Lower leg skin (tissue), 4 donors: ENCODE results near the gene FAM151B. TPM values are rescaled to one million over a fixed set of nuclear protein-coding genes. Genes with fewer than 3 reads are reported as not detected.

ENCODE experiments used
- DNase-seq, 2 donors: peaks; one replicate each; pipeline ENCODE4 v3.0.0-alpha.2; 2019; ENCODE audit warnings: low spot score in 2 of 2
- H3K4me3 ChIP-seq: fragments of 200-600 bp; sonication (generic); 2 replicates; pipeline ENCODE4 v1.5.1; 2017; ENCODE audit warnings: mild to moderate bottlenecking, low read depth; ENCODE audit not compliant: poor library complexity, severe bottlenecking
- POLR2A ChIP-seq, 2 donors: fragments of 450-650 bp; IDR thresholded peaks; one replicate each; pipeline ENCODE4 v1.6.1; 2016 to 2017; ENCODE audit warnings: antibody characterized with exemption in 2 of 2, mild to moderate bottlenecking in 1 of 2, moderate library complexity in 1 of 2
- WGBS, 2 donors: methylation state at CpG; one replicate each; pipeline ENCODE4 v1.1.5; 2018; 5-methylcytosine and 5-hydroxymethylcytosine counted together
- intact Hi-C: fragments of 100-400 bp; cut with DNase I; formaldehyde crosslinking; loops from one replicate; pipeline ENCODE4 v1.15.0; 2023; ENCODE audit warnings: low total_unique reads
- total RNA-seq, 4 donors: library from RNA; depleted of rRNA; stranded (reverse); fragments of >200 nt; gene quantifications; one replicate each; pipeline ENCODE4 v1.1.0, GENCODE V29; 2016
- TF ChIP-seq, protein P1 (sequence below), 3 donors: fragments of 450-650 bp; IDR thresholded peaks; one replicate each; pipeline ENCODE4 v1.5.1; 2016; ENCODE audit warnings: antibody characterized with exemption in 3 of 3, mild to moderate bottlenecking in 3 of 3, moderate library complexity in 2 of 3

The FAM151B gene
- total RNA-seq, 4 donors from 2014 or later: 0.38 to 2.1 (median 1.3) TPM

DNA sequence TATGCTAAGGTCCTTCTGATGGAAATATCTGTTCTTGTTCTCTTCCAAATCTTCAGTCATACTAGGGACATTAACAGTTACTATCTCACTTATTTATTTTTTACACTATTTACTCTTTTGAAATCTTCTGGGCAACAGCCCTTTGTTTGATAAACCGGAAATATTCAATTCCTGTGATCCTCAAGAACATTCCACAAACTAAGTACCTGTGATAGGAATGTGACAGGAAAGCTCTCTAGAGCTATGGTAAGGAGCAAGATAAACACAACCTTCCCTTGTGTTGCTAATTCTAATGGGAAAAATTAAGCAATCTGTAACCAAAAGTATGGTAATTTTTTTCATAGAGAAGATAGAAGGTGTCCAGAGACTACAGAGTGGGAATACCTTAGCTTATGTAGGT is 104.2 kb downstream of the FAM151B start:
- TF ChIP-seq POLR2A (IDR thresholded peaks at IDR 0.05): no peak
- TF ChIP-seq, protein P1, sequence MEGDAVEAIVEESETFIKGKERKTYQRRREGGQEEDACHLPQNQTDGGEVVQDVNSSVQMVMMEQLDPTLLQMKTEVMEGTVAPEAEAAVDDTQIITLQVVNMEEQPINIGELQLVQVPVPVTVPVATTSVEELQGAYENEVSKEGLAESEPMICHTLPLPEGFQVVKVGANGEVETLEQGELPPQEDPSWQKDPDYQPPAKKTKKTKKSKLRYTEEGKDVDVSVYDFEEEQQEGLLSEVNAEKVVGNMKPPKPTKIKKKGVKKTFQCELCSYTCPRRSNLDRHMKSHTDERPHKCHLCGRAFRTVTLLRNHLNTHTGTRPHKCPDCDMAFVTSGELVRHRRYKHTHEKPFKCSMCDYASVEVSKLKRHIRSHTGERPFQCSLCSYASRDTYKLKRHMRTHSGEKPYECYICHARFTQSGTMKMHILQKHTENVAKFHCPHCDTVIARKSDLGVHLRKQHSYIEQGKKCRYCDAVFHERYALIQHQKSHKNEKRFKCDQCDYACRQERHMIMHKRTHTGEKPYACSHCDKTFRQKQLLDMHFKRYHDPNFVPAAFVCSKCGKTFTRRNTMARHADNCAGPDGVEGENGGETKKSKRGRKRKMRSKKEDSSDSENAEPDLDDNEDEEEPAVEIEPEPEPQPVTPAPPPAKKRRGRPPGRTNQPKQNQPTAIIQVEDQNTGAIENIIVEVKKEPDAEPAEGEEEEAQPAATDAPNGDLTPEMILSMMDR (IDR thresholded peaks at IDR 0.05): no peak
- no peak for DNase-seq
- no peak overlapping the region for H3K4me3 ChIP-seq
- intact Hi-C loops: no loop called here
- WGBS, 2 donors: 60 to 67% methylated on average over 1 of the region's 1 CpG

Other genes starting within 250 kb of the FAM151B start
- gene SERINC5, start 232.1 kb upstream of the FAM151B start, total RNA-seq: 10 to 100 TPM; 49.6 to 61.4 (median 56.3) TPM
- not detected for gene SPZ1, start 168.1 kb upstream of the FAM151B start, total RNA-seq
- 10 to 100 TPM; 11.7 to 19.2 (median 13.4) TPM for gene ZFYVE16, start 80.0 kb upstream of the FAM151B start, total RNA-seq
- not detected for gene ANKRD34B, start 82.2 kb downstream of the FAM151B start, total RNA-seq
- gene MSH3, start 166.6 kb downstream of the FAM151B start, total RNA-seq: 10 to 100 TPM in 3 of 4 donors, 1 to 10 TPM in 1; 8.4 to 17.1 (median 11.4) TPM
- 1 to 10 TPM in 3 of 4 donors, under 1 TPM in 1; 0.89 to 3.6 (median 2.1) TPM for gene DHFR, start 166.9 kb downstream of the FAM151B start, total RNA-seq